ENCODE measurements around the gene CTNNA3.

The CTNNA3 gene

GRCh38 chr10:67288688-67289410 lies 407.1 kb downstream of the CTNNA3 start:
- Histone ChIP-seq H3K4me1 (ENCODE audit: control insufficient read depth, insufficient read depth, low read length) (no peaks in the 10 kb centered on the region), H3K27me3 (ENCODE audit: control insufficient read depth, insufficient read depth, low read length) (no peaks in the 10 kb centered on the region), H3K9ac (ENCODE audit: low read length) (no peak overlapping the region), H3K4me3 (ENCODE audit: low read length) (no peak overlapping the region), H3K9me3 (ENCODE audit: control insufficient read depth, low read length) (no peaks in the 10 kb centered on the region), H3K36me3 (ENCODE audit: control insufficient read depth, insufficient read depth, low read length) (no peaks in the 10 kb centered on the region)

- Histone ChIP-seq H3K9me3 (ENCODE audit: control insufficient read depth, low read length) (no peaks in the 10 kb centered on the region), H3K4me3 (ENCODE audit: low read length) (no peak overlapping the region), H3K36me3 (ENCODE audit: control insufficient read depth, insufficient read depth, low read length) (no peaks in the 10 kb centered on the region), H3K4me1 (ENCODE audit: control insufficient read depth, insufficient read depth, low read length) (no peaks in the 10 kb centered on the region), H3K9ac (ENCODE audit: low read length) (no peak overlapping the region), H3K27me3 (ENCODE audit: control insufficient read depth, insufficient read depth, low read length) (no peaks in the 10 kb centered on the region)
These were observed 411.4 kb downstream of the CTNNA3 start for GRCh38 chr10:67284589-67284988.

GRCh38 chr10:67282871-67283270 lies 413.1 kb downstream of the CTNNA3 start:
- H3K36me3 ChIP-seq (ENCODE audit: control insufficient read depth, insufficient read depth, low read length): no peaks in the 10 kb centered on the region
- no peak overlapping the region for H3K4me3 ChIP-seq (ENCODE audit: low read length)
- no peaks in the 10 kb centered on the region for H3K4me1 ChIP-seq (ENCODE audit: control insufficient read depth, insufficient read depth, low read length)
- H3K27me3 ChIP-seq (ENCODE audit: control insufficient read depth, insufficient read depth, low read length): no peaks in the 10 kb centered on the region
- no peak overlapping the region for H3K9ac ChIP-seq (ENCODE audit: low read length)
- no peaks in the 10 kb centered on the region for H3K9me3 ChIP-seq (ENCODE audit: control insufficient read depth, low read length)

GRCh38 chr10:67280405-67280804 lies 415.6 kb downstream of the CTNNA3 start:
- Histone ChIP-seq H3K36me3 (ENCODE audit: control insufficient read depth, insufficient read depth, low read length) (no peaks in the 10 kb centered on the region), H3K4me1 (ENCODE audit: control insufficient read depth, insufficient read depth, low read length) (no peaks in the 10 kb centered on the region), H3K4me3 (ENCODE audit: low read length) (no peak overlapping the region), H3K9me3 (ENCODE audit: control insufficient read depth, low read length) (no peaks in the 10 kb centered on the region), H3K9ac (ENCODE audit: low read length) (no peak overlapping the region), H3K27me3 (ENCODE audit: control insufficient read depth, insufficient read depth, low read length) (no peaks in the 10 kb centered on the region)

GRCh38 chr10:67277402-67277801 lies 418.6 kb downstream of the CTNNA3 start:
- Histone ChIP-seq H3K27me3 (ENCODE audit: control insufficient read depth, insufficient read depth, low read length) (no peaks in the 10 kb centered on the region), H3K36me3 (ENCODE audit: control insufficient read depth, insufficient read depth, low read length) (no peaks in the 10 kb centered on the region), H3K9me3 (ENCODE audit: control insufficient read depth, low read length) (no peaks in the 10 kb centered on the region), H3K9ac (ENCODE audit: low read length) (no peak overlapping the region), H3K4me3 (ENCODE audit: low read length) (no peak overlapping the region), H3K4me1 (ENCODE audit: control insufficient read depth, insufficient read depth, low read length) (no peaks in the 10 kb centered on the region)

GRCh38 chr10:67269828-67270227 lies 426.2 kb downstream of the CTNNA3 start:
- Histone ChIP-seq H3K9me3 (ENCODE audit: control insufficient read depth, low read length) (no peaks in the 10 kb centered on the region), H3K36me3 (ENCODE audit: control insufficient read depth, insufficient read depth, low read length) (no peaks in the 10 kb centered on the region), H3K4me3 (ENCODE audit: low read length) (no peak overlapping the region), H3K9ac (ENCODE audit: low read length) (no peak overlapping the region), H3K27me3 (ENCODE audit: control insufficient read depth, insufficient read depth, low read length) (no peaks in the 10 kb centered on the region), H3K4me1 (ENCODE audit: control insufficient read depth, insufficient read depth, low read length) (no peaks in the 10 kb centered on the region)

GRCh38 chr10:67268146-67268545 lies 427.8 kb downstream of the CTNNA3 start:
- H3K4me3 ChIP-seq (ENCODE audit: low read length): no peak overlapping the region
- H3K9ac ChIP-seq (ENCODE audit: low read length): no peak overlapping the region
- no peaks in the 10 kb centered on the region for H3K4me1 ChIP-seq (ENCODE audit: control insufficient read depth, insufficient read depth, low read length)
- no peaks in the 10 kb centered on the region for H3K36me3 ChIP-seq (ENCODE audit: control insufficient read depth, insufficient read depth, low read length)
- no peaks in the 10 kb centered on the region for H3K9me3 ChIP-seq (ENCODE audit: control insufficient read depth, low read length)
- H3K27me3 ChIP-seq (ENCODE audit: control insufficient read depth, insufficient read depth, low read length): no peaks in the 10 kb centered on the region

GRCh38 chr10:67262675-67263074 lies 433.3 kb downstream of the CTNNA3 start:
- Histone ChIP-seq H3K4me1 (ENCODE audit: control insufficient read depth, insufficient read depth, low read length) (no peaks in the 10 kb centered on the region), H3K4me3 (ENCODE audit: low read length) (no peak overlapping the region)

GRCh38 chr10:67261300-67261797 lies 434.6 kb downstream of the CTNNA3 start:
- Histone ChIP-seq H3K9ac (ENCODE audit: low read length) (no peak overlapping the region), H3K4me3 (ENCODE audit: low read length) (no peak overlapping the region), H3K4me1 (ENCODE audit: control insufficient read depth, insufficient read depth, low read length) (no peaks in the 10 kb centered on the region), H3K27me3 (ENCODE audit: control insufficient read depth, insufficient read depth, low read length) (no peaks in the 10 kb centered on the region), H3K36me3 (ENCODE audit: control insufficient read depth, insufficient read depth, low read length) (no peaks in the 10 kb centered on the region), H3K9me3 (ENCODE audit: control insufficient read depth, low read length) (no peaks in the 10 kb centered on the region)

More at GRCh38 chr10:67262675-67263074, 433.3 kb downstream of the CTNNA3 start:
- Histone ChIP-seq H3K9me3 (ENCODE audit: control insufficient read depth, low read length) (no peaks in the 10 kb centered on the region), H3K36me3 (ENCODE audit: control insufficient read depth, insufficient read depth, low read length) (no peaks in the 10 kb centered on the region), H3K27me3 (ENCODE audit: control insufficient read depth, insufficient read depth, low read length) (no peaks in the 10 kb centered on the region), H3K9ac (ENCODE audit: low read length) (no peak overlapping the region)

GRCh38 chr10:67259319-67259929 lies 436.6 kb downstream of the CTNNA3 start:
- H3K9me3 ChIP-seq (ENCODE audit: control insufficient read depth, low read length): no peaks in the 10 kb centered on the region
- H3K4me3 ChIP-seq (ENCODE audit: low read length): no peak overlapping the region
- H3K9ac ChIP-seq (ENCODE audit: low read length): no peak overlapping the region
- H3K4me1 ChIP-seq (ENCODE audit: control insufficient read depth, insufficient read depth, low read length): no peaks in the 10 kb centered on the region
- H3K36me3 ChIP-seq (ENCODE audit: control insufficient read depth, insufficient read depth, low read length): no peaks in the 10 kb centered on the region
- H3K27me3 ChIP-seq (ENCODE audit: control insufficient read depth, insufficient read depth, low read length): no peaks in the 10 kb centered on the region

- Histone ChIP-seq H3K4me3 (ENCODE audit: low read length) (no peak overlapping the region), H3K9me3 (ENCODE audit: control insufficient read depth, low read length) (no peaks in the 10 kb centered on the region), H3K9ac (ENCODE audit: low read length) (no peak overlapping the region), H3K36me3 (ENCODE audit: control insufficient read depth, insufficient read depth, low read length) (no peaks in the 10 kb centered on the region), H3K27me3 (ENCODE audit: control insufficient read depth, insufficient read depth, low read length) (no peaks in the 10 kb centered on the region), H3K4me1 (ENCODE audit: control insufficient read depth, insufficient read depth, low read length) (no peaks in the 10 kb centered on the region)
These were observed 438.4 kb downstream of the CTNNA3 start for GRCh38 chr10:67257427-67258144.

- H3K4me1 ChIP-seq (ENCODE audit: control insufficient read depth, insufficient read depth, low read length): no peaks in the 10 kb centered on the region
- H3K36me3 ChIP-seq (ENCODE audit: control insufficient read depth, insufficient read depth, low read length): no peaks in the 10 kb centered on the region
- no peak overlapping the region for H3K4me3 ChIP-seq (ENCODE audit: low read length)
- H3K9me3 ChIP-seq (ENCODE audit: control insufficient read depth, low read length): no peaks in the 10 kb centered on the region
- H3K9ac ChIP-seq (ENCODE audit: low read length): no peak overlapping the region
- no peaks in the 10 kb centered on the region for H3K27me3 ChIP-seq (ENCODE audit: control insufficient read depth, insufficient read depth, low read length)
These were observed 439.0 kb downstream of the CTNNA3 start for GRCh38 chr10:67257018-67257417.
